Upper lobe of left lung (tissue), 6 donors: ENCODE results near the gene PLSCR1. TPM values are rescaled to one million over a fixed set of nuclear protein-coding genes. Genes with fewer than 3 reads are reported as not detected.
"Not testable (repeated sequence)": the region's sequence is repeated elsewhere in the genome, so short reads cannot be mapped to it uniquely, and the experiment has no call there.

Source experiments
- ATAC-seq, 2 donors: fragments of 200-7000 bp; cut with Tn5 transposase; one replicate each; pipeline ENCODE4 v1.9.1; 2022; ENCODE audit warnings: mild to moderate bottlenecking in 2 of 2, moderate library complexity in 2 of 2; ENCODE audit not compliant: low FRiP score in 2 of 2
- DNase-seq, 2 donors: peaks; one replicate each; pipeline ENCODE4 v3.0.0-alpha.2; 2019 to 2020
- H3K27ac ChIP-seq, 4 donors: fragments of 200-600 bp; sonication (generic); one replicate each; pipeline ENCODE4 v1.5.1; 2016 to 2019
- H3K27me3 ChIP-seq, 4 donors: fragments of 200-600 bp; sonication (generic); one replicate each; pipeline ENCODE4 v1.5.1; 2017 to 2019
- H3K36me3 ChIP-seq, 4 donors: fragments of 200-600 bp; sonication (generic); one replicate each; pipeline ENCODE4 v1.5.1; 2016 to 2019
- H3K4me1 ChIP-seq, 4 donors: fragments of 200-600 bp; sonication (generic); one replicate each; pipeline ENCODE4 v1.5.1; 2018 to 2019
- H3K4me3 ChIP-seq, 4 donors: fragments of 200-600 bp; sonication (generic); one replicate each; pipeline ENCODE4 v1.5.1; 2017 to 2019; ENCODE audit warnings: mild to moderate bottlenecking in 2 of 4, moderate library complexity in 1 of 4
- H3K9me3 ChIP-seq, 4 donors: fragments of 200-600 bp; sonication (generic); one replicate each; pipeline ENCODE4 v1.5.1; 2018 to 2019
- CTCF ChIP-seq, 6 experiments: fragments of 450-650 bp in 4 of 6; fragments of 200-600 bp in 2 of 6; sonication (generic) in 2 of 6; IDR thresholded peaks; one replicate each; pipeline ENCODE4 v1.5.1; 2016 to 2019; ENCODE audit warnings: antibody characterized with exemption in 6 of 6
- EP300 ChIP-seq, 4 donors: sonication (generic); formaldehyde crosslinking; IDR thresholded peaks; one replicate each; pipeline ENCODE4 v1.5.1; 2017; ENCODE audit warnings: antibody characterized with exemption in 4 of 4, control low read depth in 2 of 4
- POLR2A ChIP-seq, 4 donors: fragments of 450-650 bp; IDR thresholded peaks; one replicate each; pipeline ENCODE4 v1.5.1; 2016 to 2017; ENCODE audit warnings: antibody characterized with exemption in 4 of 4, mild to moderate bottlenecking in 2 of 4
- POLR2AphosphoS5 ChIP-seq, 2 donors: sonication (generic); formaldehyde crosslinking; IDR thresholded peaks; one replicate each; pipeline ENCODE4 v1.5.1; 2017; ENCODE audit warnings: antibody characterized with exemption in 2 of 2
- WGBS, 2 donors: methylation state at CpG; one replicate each; pipeline ENCODE4 v1.1.5; 2017 to 2018; 5-methylcytosine and 5-hydroxymethylcytosine counted together
- total RNA-seq, 6 donors: library from RNA; depleted of rRNA in 4 of 6; stranded (reverse); fragments of >200 nt in 4 of 6; gene quantifications; one replicate each; pipeline versions ENCODE4 v1.1.0 to v1.2.1, GENCODE V29; 2016 to 2021
- donor health status: DM: no; HTN: no; CAD: no; lungs with moderate emphysema.
- donor health status: DM: no; HTN: yes; CAD: no; lungs with severe emphysema.

Gene PLSCR1
- total RNA-seq, 6 donors from 2014 or later = 77.4 to 173 (median 97.0) TPM

GRCh38 chr3:146493761-146494160, 50.6 kb downstream of the PLSCR1 start:
- DNase-seq = no peak
- Histone ChIP-seq H3K9me3 (peaks cover 0 to 5% (median 0%) of the 10 kb centered on the region in 4 donors), H3K27me3 (no peaks in the 10 kb centered on the region), H3K4me3 (no peak overlapping the region), H3K36me3 (no peaks in the 10 kb centered on the region), H3K4me1 (no peaks in the 10 kb centered on the region), H3K27ac (no peak overlapping the region)
- no peak for ATAC-seq
- TF ChIP-seq EP300 (IDR thresholded peaks at IDR 0.05) (no peak), POLR2A (IDR thresholded peaks at IDR 0.05) (no peak), POLR2AphosphoS5 (IDR thresholded peaks at IDR 0.05) (no peak), CTCF (IDR thresholded peaks at IDR 0.05) (no peak)
- WGBS, 2 donors = 81 to 84% methylated on average over 2 of the region's 2 CpGs

- no peaks in the 10 kb centered on the region for H3K36me3 ChIP-seq
- TF ChIP-seq POLR2A (IDR thresholded peaks at IDR 0.05) = no peak
- TF ChIP-seq EP300 (IDR thresholded peaks at IDR 0.05) = no peak
- no peak for TF ChIP-seq CTCF (IDR thresholded peaks at IDR 0.05)
- no peak for TF ChIP-seq POLR2AphosphoS5 (IDR thresholded peaks at IDR 0.05)
- H3K4me1 ChIP-seq = no peaks in the 10 kb centered on the region
- WGBS, 2 donors = 90 to 94% methylated on average over 2 of the region's 2 CpGs
- DNase-seq (no peak), ATAC-seq (no peak)
- no peak overlapping the region for H3K27ac ChIP-seq
- peaks cover 0 to 5% (median 0%) of the 10 kb centered on the region in 4 donors for H3K9me3 ChIP-seq
- no peak overlapping the region for H3K4me3 ChIP-seq
- H3K27me3 ChIP-seq = no peaks in the 10 kb centered on the region
Observed at GRCh38 chr3:146493221-146493620, 51.2 kb downstream of the PLSCR1 start.

- TF ChIP-seq CTCF (IDR thresholded peaks at IDR 0.05) = no peak
- no peak for TF ChIP-seq POLR2A (IDR thresholded peaks at IDR 0.05)
- TF ChIP-seq EP300 (IDR thresholded peaks at IDR 0.05) = no peak
- no peak for TF ChIP-seq POLR2AphosphoS5 (IDR thresholded peaks at IDR 0.05)
- DNase-seq = no peak
- no peak for ATAC-seq
- Histone ChIP-seq H3K9me3 (peaks cover 0 to 5% (median 0%) of the 10 kb centered on the region in 4 donors), H3K27me3 (no peaks in the 10 kb centered on the region), H3K4me3 (no peak overlapping the region), H3K4me1 (no peaks in the 10 kb centered on the region), H3K36me3 (no peaks in the 10 kb centered on the region), H3K27ac (no peak overlapping the region)
- 46 to 73% methylated on average over 2 of the region's 2 CpGs for WGBS, 2 donors
Observed at GRCh38 chr3:146491303-146491702, 53.1 kb downstream of the PLSCR1 start.

GRCh38 chr3:146485297-146485696, 59.1 kb downstream of the PLSCR1 start:
- H3K27me3 ChIP-seq = no peaks in the 10 kb centered on the region
- no peak overlapping the region for H3K4me3 ChIP-seq
- no peaks in the 10 kb centered on the region for H3K36me3 ChIP-seq
- no peaks in the 10 kb centered on the region for H3K9me3 ChIP-seq
- no peak for ATAC-seq
- H3K27ac ChIP-seq = no peak overlapping the region
- no peak for DNase-seq
- TF ChIP-seq CTCF (IDR thresholded peaks at IDR 0.05) = no peak
- no peak for TF ChIP-seq POLR2AphosphoS5 (IDR thresholded peaks at IDR 0.05)
- TF ChIP-seq EP300 (IDR thresholded peaks at IDR 0.05) = no peak
- no peak for TF ChIP-seq POLR2A (IDR thresholded peaks at IDR 0.05)
- no peaks in the 10 kb centered on the region for H3K4me1 ChIP-seq

- Histone ChIP-seq H3K27me3 (no peaks in the 10 kb centered on the region), H3K9me3 (no peaks in the 10 kb centered on the region), H3K36me3 (no peaks in the 10 kb centered on the region), H3K4me1 (no peaks in the 10 kb centered on the region), H3K4me3 (no peak overlapping the region), H3K27ac (no peak overlapping the region)
- TF ChIP-seq EP300 (IDR thresholded peaks at IDR 0.05) = no peak
- TF ChIP-seq POLR2A (IDR thresholded peaks at IDR 0.05) = no peak
- no peak for TF ChIP-seq CTCF (IDR thresholded peaks at IDR 0.05)
- no peak for TF ChIP-seq POLR2AphosphoS5 (IDR thresholded peaks at IDR 0.05)
- ATAC-seq (no peak), DNase-seq (no peak)
- 88 to 91% methylated on average over 2 to 6 of the region's 6 CpGs for WGBS, 2 donors
Observed at GRCh38 chr3:146476094-146476740, 68.2 kb downstream of the PLSCR1 start.

- H3K4me3 ChIP-seq, ATAC-seq, H3K36me3 ChIP-seq, H3K4me1 ChIP-seq, H3K27ac ChIP-seq, H3K9me3 ChIP-seq, DNase-seq, H3K27me3 ChIP-seq: not testable (repeated sequence)
- 78 to 80% methylated on average over 2 of the region's 2 CpGs for WGBS, 2 donors
Observed at GRCh38 chr3:146474976-146475375, 69.4 kb downstream of the PLSCR1 start.
